Mesenchymal stem cell (in vitro differentiated cells and primary cell): ENCODE data around the gene ENKUR.
A peak's percentile ranks its signal among the peaks of the same experiment; 100 is the strongest.

Experiments used
- DNase-seq: peaks from one replicate; pipeline ENCODE4 v3.0.0-alpha.2; 2013
- H2AFZ ChIP-seq: one replicate; pipeline ENCODE4 v1.6.1; 2013; ENCODE audit warnings: low read depth, mild to moderate bottlenecking, control low read depth, inconsistent platforms, low read length, moderate library complexity
- H2AK5ac ChIP-seq: 2 replicates; pipeline ENCODE4 v1.6.1; 2013; ENCODE audit warnings: low read length, moderate library complexity, mild to moderate bottlenecking, inconsistent platforms; ENCODE audit not compliant: severe bottlenecking
- H2BK120ac ChIP-seq: one replicate; pipeline ENCODE4 v1.6.1; 2013; ENCODE audit warnings: low read depth, mild to moderate bottlenecking, inconsistent platforms, low read length, moderate library complexity
- H2BK12ac ChIP-seq, 2 experiments: one replicate each; pipeline ENCODE4 v1.6.1; 2013; ENCODE audit warnings: inconsistent platforms in 2 of 2, low read length in 2 of 2, mild to moderate bottlenecking in 2 of 2, moderate library complexity in 2 of 2, control low read depth in 1 of 2
- H2BK15ac ChIP-seq: one replicate; pipeline ENCODE4 v1.6.1; 2013; ENCODE audit warnings: mild to moderate bottlenecking, low read depth, inconsistent platforms; ENCODE audit not compliant: poor library complexity, severe bottlenecking
- H2BK5ac ChIP-seq: 2 replicates; pipeline ENCODE4 v1.6.1; 2013; ENCODE audit warnings: low read depth, mild to moderate bottlenecking, low read length, control low read depth, inconsistent platforms; ENCODE audit not compliant: poor library complexity, severe bottlenecking
- H3K14ac ChIP-seq, 2 experiments: one replicate each; pipeline ENCODE4 v1.6.1; 2013; ENCODE audit warnings: inconsistent platforms in 2 of 2, low read length in 2 of 2, control low read depth in 1 of 2, mild to moderate bottlenecking in 1 of 2, moderate library complexity in 1 of 2
- H3K18ac ChIP-seq, 2 experiments: one replicate each; pipeline ENCODE4 v1.6.1; 2013; ENCODE audit warnings: inconsistent platforms in 2 of 2, low read length in 2 of 2, control low read depth in 1 of 2, low read depth in 1 of 2, mild to moderate bottlenecking in 1 of 2
- H3K23ac ChIP-seq, 2 experiments: one replicate each; pipeline ENCODE4 v1.6.1; 2013; ENCODE audit warnings: inconsistent platforms in 2 of 2, low read length in 2 of 2, mild to moderate bottlenecking in 2 of 2, moderate library complexity in 2 of 2, control low read depth in 1 of 2
- H3K27ac ChIP-seq: 2 replicates; pipeline ENCODE4 v1.5.1; 2013; ENCODE audit warnings: mild to moderate bottlenecking, moderate library complexity, low read length, control low read depth, inconsistent platforms; ENCODE audit not compliant: poor library complexity, severe bottlenecking
- H3K27me3 ChIP-seq, 2 experiments: 2 replicates each; pipeline versions ENCODE4 v1.6.1 to v1.7.0; 2013; ENCODE audit warnings: low read length in 2 of 2, mild to moderate bottlenecking in 2 of 2, moderate library complexity in 2 of 2, control low read depth in 1 of 2, inconsistent platforms in 1 of 2; ENCODE audit not compliant: control insufficient read depth in 1 of 2, insufficient read depth in 1 of 2
- H3K36me3 ChIP-seq, 2 experiments: 2 replicates each; pipeline versions ENCODE4 v1.6.1 to v1.7.0; 2013; ENCODE audit warnings: low read length in 2 of 2, control low read depth in 1 of 2, inconsistent platforms in 1 of 2, low read depth in 1 of 2, mild to moderate bottlenecking in 1 of 2; ENCODE audit not compliant: insufficient read depth in 2 of 2, control insufficient read depth in 1 of 2
- H3K4ac ChIP-seq, 2 experiments: one replicate each; pipeline ENCODE4 v1.6.1; 2013; ENCODE audit warnings: inconsistent platforms in 2 of 2, low read length in 2 of 2, mild to moderate bottlenecking in 2 of 2, moderate library complexity in 2 of 2, control low read depth in 1 of 2, low read depth in 1 of 2
- H3K4me1 ChIP-seq: 2 replicates; pipeline ENCODE4 v1.6.1; 2013; ENCODE audit warnings: low read depth, low read length, control low read depth; ENCODE audit not compliant: control insufficient read depth, insufficient read depth
- H3K4me2 ChIP-seq: 2 replicates; pipeline ENCODE4 v1.6.1; 2013; ENCODE audit warnings: low read length, mild to moderate bottlenecking, inconsistent platforms; ENCODE audit not compliant: poor library complexity, severe bottlenecking
- H3K4me3 ChIP-seq, 2 experiments: 2 replicates each; pipeline versions ENCODE4 v1.5.1 to v1.7.0; 2013; ENCODE audit warnings: low read length in 2 of 2, mild to moderate bottlenecking in 2 of 2, control low read depth in 1 of 2, low read depth in 1 of 2; ENCODE audit not compliant: insufficient read depth in 1 of 2
- H3K79me1 ChIP-seq: replicated peaks from 2 replicates; pipeline ENCODE4 v1.6.1; 2013; ENCODE audit warnings: mild to moderate bottlenecking, control low read depth, low read length, inconsistent platforms; ENCODE audit not compliant: poor library complexity, severe bottlenecking
- H3K9ac ChIP-seq: 2 replicates; pipeline ENCODE4 v1.7.0; 2013; ENCODE audit warnings: mild to moderate bottlenecking, low read length, moderate library complexity
- H3K9me3 ChIP-seq: 2 replicates; pipeline ENCODE4 v1.7.0; 2013; ENCODE audit warnings: mild to moderate bottlenecking, low read length; ENCODE audit not compliant: control insufficient read depth
- H4K8ac ChIP-seq: one replicate; pipeline ENCODE4 v1.6.1; 2013; ENCODE audit warnings: inconsistent platforms, mild to moderate bottlenecking, low read length, moderate library complexity
- H4K91ac ChIP-seq: one replicate; pipeline ENCODE4 v1.6.1; 2013; ENCODE audit warnings: mild to moderate bottlenecking, low read length, inconsistent platforms
- WGBS: methylation state at CpG from one replicate; pipeline ENCODE4 v1.1.7; 2013; ENCODE audit warnings: mixed read lengths; 5-methylcytosine and 5-hydroxymethylcytosine counted together

The ENKUR gene

GRCh38 chr10:25061711-25062449 is 45.9 kb upstream of the ENKUR start:
- no peak overlapping the region for H3K4ac ChIP-seq
- H2BK5ac ChIP-seq: no peak overlapping the region
- DNase-seq: no peak
- H4K8ac ChIP-seq: no peak overlapping the region
- H3K23ac ChIP-seq: no peak overlapping the region
- peak overlapping the region; percentile 31 for H3K9ac ChIP-seq
- H3K14ac ChIP-seq: no peak overlapping the region
- WGBS: 79% methylated on average over 11 of the region's 11 CpGs
- H3K9me3 ChIP-seq: no peaks in the 10 kb centered on the region
- H2AFZ ChIP-seq: no peak overlapping the region
- H3K4me3 ChIP-seq: peak overlapping the region in 1 of 2 experiments; percentile 45
- no peak overlapping the region for H4K91ac ChIP-seq
- H3K4me2 ChIP-seq: peak overlapping the region; percentile 30
- H2AK5ac ChIP-seq: no peak overlapping the region
- no peaks in the 10 kb centered on the region for H3K36me3 ChIP-seq
- no peak overlapping the region for H2BK120ac ChIP-seq
- no peaks in the 10 kb centered on the region for H3K27me3 ChIP-seq
- H3K27ac ChIP-seq: no peak overlapping the region
- no peak overlapping the region for H3K18ac ChIP-seq
- no peak overlapping the region for H2BK15ac ChIP-seq
- no peaks in the 10 kb centered on the region for H3K79me1 ChIP-seq
- peaks cover 7% of the 10 kb centered on the region for H3K4me1 ChIP-seq
- no peak overlapping the region for H2BK12ac ChIP-seq

GRCh38 chr10:25061125-25061524 is 45.2 kb upstream of the ENKUR start:
- no peak overlapping the region for H3K23ac ChIP-seq
- H2AK5ac ChIP-seq: no peak overlapping the region
- H2BK15ac ChIP-seq: no peak overlapping the region
- peaks cover 7% of the 10 kb centered on the region for H3K4me1 ChIP-seq
- H3K27me3 ChIP-seq: peaks cover 0 to 2% of the 10 kb centered on the region in 2 experiments
- DNase-seq: no peak
- H3K4me2 ChIP-seq: no peak overlapping the region
- no peak overlapping the region for H2BK12ac ChIP-seq
- no peak overlapping the region for H3K14ac ChIP-seq
- no peaks in the 10 kb centered on the region for H3K79me1 ChIP-seq
- no peak overlapping the region for H2BK5ac ChIP-seq
- H3K4ac ChIP-seq: no peak overlapping the region
- no peak overlapping the region for H3K18ac ChIP-seq
- no peaks in the 10 kb centered on the region for H3K9me3 ChIP-seq
- no peak overlapping the region for H3K4me3 ChIP-seq
- WGBS: 90% methylated on average over 4 of the region's 7 CpGs
- no peak overlapping the region for H4K91ac ChIP-seq
- H3K9ac ChIP-seq: no peak overlapping the region
- no peak overlapping the region for H3K27ac ChIP-seq
- H4K8ac ChIP-seq: no peak overlapping the region
- H2AFZ ChIP-seq: no peak overlapping the region
- no peak overlapping the region for H2BK120ac ChIP-seq
- no peaks in the 10 kb centered on the region for H3K36me3 ChIP-seq

GRCh38 chr10:25059990-25060389 is 44.0 kb upstream of the ENKUR start:
- WGBS: 73% methylated on average over 7 of the region's 7 CpGs
- Histone ChIP-seq H3K9me3 (no peaks in the 10 kb centered on the region), H2BK5ac (no peak overlapping the region), H2AK5ac (no peak overlapping the region), H3K4me2 (no peak overlapping the region), H2BK12ac (no peak overlapping the region), H3K18ac (no peak overlapping the region), H3K27ac (no peak overlapping the region), H3K14ac (no peak overlapping the region), H2AFZ (no peak overlapping the region), H3K79me1 (no peaks in the 10 kb centered on the region), H2BK15ac (no peak overlapping the region), H3K4me3 (no peak overlapping the region), H4K91ac (no peak overlapping the region), H3K9ac (no peak overlapping the region), H4K8ac (no peak overlapping the region), H3K27me3 (peaks cover 0 to 5% of the 10 kb centered on the region in 2 experiments), H3K4me1 (peaks cover 7% of the 10 kb centered on the region), H3K36me3 (no peaks in the 10 kb centered on the region), H3K4ac (no peak overlapping the region), H3K23ac (no peak overlapping the region), H2BK120ac (no peak overlapping the region)
- DNase-seq: peak; percentile 22

GRCh38 chr10:25057886-25058285 is 41.9 kb upstream of the ENKUR start:
- no peak overlapping the region for H2BK120ac ChIP-seq
- peaks cover 0 to 5% of the 10 kb centered on the region in 2 experiments for H3K27me3 ChIP-seq
- H3K9ac ChIP-seq: no peak overlapping the region
- no peak overlapping the region for H3K14ac ChIP-seq
- H2BK5ac ChIP-seq: no peak overlapping the region
- H3K9me3 ChIP-seq: no peaks in the 10 kb centered on the region
- H4K91ac ChIP-seq: no peak overlapping the region
- no peak for DNase-seq
- 90% methylated on average over 2 of the region's 4 CpGs for WGBS
- H2BK15ac ChIP-seq: no peak overlapping the region
- no peak overlapping the region for H2BK12ac ChIP-seq
- H3K23ac ChIP-seq: no peak overlapping the region
- H3K4ac ChIP-seq: no peak overlapping the region
- H2AFZ ChIP-seq: no peak overlapping the region
- H2AK5ac ChIP-seq: no peak overlapping the region
- H3K79me1 ChIP-seq: no peaks in the 10 kb centered on the region
- no peaks in the 10 kb centered on the region for H3K36me3 ChIP-seq
- H3K18ac ChIP-seq: no peak overlapping the region
- no peak overlapping the region for H3K4me3 ChIP-seq
- peaks cover 7% of the 10 kb centered on the region for H3K4me1 ChIP-seq
- H3K27ac ChIP-seq: no peak overlapping the region
- no peak overlapping the region for H3K4me2 ChIP-seq
- no peak overlapping the region for H4K8ac ChIP-seq
